Colonic mucosa (tissue), 4 donors: ENCODE measurements around the gene SLC9A2. TPM values are rescaled to one million over a fixed set of nuclear protein-coding genes. Genes with fewer than 3 reads are reported as not detected.
A peak's percentile ranks its signal among the peaks of the same experiment; 100 is the strongest.

Experiments
- DNase-seq: peaks from one replicate; pipeline ENCODE4 v3.0.0-alpha.2; 2020
- H3K27ac ChIP-seq: fragments of 200-600 bp; one replicate; pipeline ENCODE4 v1.8.0; 2021
- H3K27me3 ChIP-seq: fragments of 200-600 bp; one replicate; pipeline ENCODE4 v1.8.0; 2021
- H3K36me3 ChIP-seq: fragments of 200-600 bp; one replicate; pipeline ENCODE4 v1.8.0; 2021
- H3K4me1 ChIP-seq: fragments of 200-600 bp; one replicate; pipeline ENCODE4 v1.8.0; 2021; ENCODE audit warnings: mild to moderate bottlenecking
- H3K4me3 ChIP-seq: fragments of 200-600 bp; one replicate; pipeline ENCODE4 v1.8.0; 2021
- H3K9ac ChIP-seq, 2 donors: one replicate each; pipeline ENCODE4 v1.7.0; 2013; ENCODE audit warnings: control low read depth in 2 of 2, low read depth in 2 of 2, low read length in 2 of 2
- H3K9me3 ChIP-seq: fragments of 200-600 bp; one replicate; pipeline ENCODE4 v1.8.0; 2021
- CTCF ChIP-seq: fragments of 200-600 bp; IDR thresholded peaks from one replicate; pipeline ENCODE4 v1.8.0; 2022; ENCODE audit warnings: antibody characterized with exemption, mild to moderate bottlenecking
- intact Hi-C: fragments of 100-400 bp; cut with DNase I; formaldehyde crosslinking; loops from one replicate; pipeline ENCODE4 v1.14.1; 2022
- total RNA-seq, 2 donors: library from RNA; stranded (reverse); fragmentation: NEBNext Ultra II Directional in 1 of 2; extraction: Animal tissue kit (Norgen Biotek cat#: 25700) in 1 of 2; gene quantifications; one replicate each; pipeline ENCODE4 v1.2.1, GENCODE V29; 2021
- donor health status: healthy.
- donor health status: DM: no; HTN: no; CAD: no.
- donor health status: DM: no; HTN: no; CAD: no.

The SLC9A2 gene
- total RNA-seq, 2 donors from 2014 or later = 58.4 to 76.2 TPM

- Histone ChIP-seq H3K4me1 (no peaks in the 10 kb centered on the region), H3K4me3 (peak overlapping the region; percentile 63), H3K36me3 (no peaks in the 10 kb centered on the region), H3K27ac (peak overlapping the region; percentile 87), H3K9me3 (no peaks in the 10 kb centered on the region), H3K9ac (peak overlapping the region; percentile 82 to 88), H3K27me3 (no peaks in the 10 kb centered on the region)
- intact Hi-C loops = no loop called here
- DNase-seq = peak; percentile 89
- TF ChIP-seq CTCF = no peak
Measured at GRCh38 chr2:102620332-102620731, 979 bp downstream of the SLC9A2 start.

- TF ChIP-seq CTCF = no peak
- DNase-seq = no peak
- peak overlapping the region; percentile 87 for H3K27ac ChIP-seq
- no peaks in the 10 kb centered on the region for H3K36me3 ChIP-seq
- peak overlapping the region; percentile 63 for H3K4me3 ChIP-seq
- no peaks in the 10 kb centered on the region for H3K9me3 ChIP-seq
- intact Hi-C loops = no loop called here
- H3K9ac ChIP-seq = peak overlapping the region in 1 of 2 donors; percentile 69
- H3K27me3 ChIP-seq = no peaks in the 10 kb centered on the region
- H3K4me1 ChIP-seq = no peaks in the 10 kb centered on the region
Measured at GRCh38 chr2:102621630-102622029, 2.3 kb downstream of the SLC9A2 start.

GRCh38 chr2:102622646-102623045 lies 3.3 kb downstream of the SLC9A2 start:
- H3K27ac ChIP-seq = peak overlapping the region; percentile 87
- peak overlapping the region in 1 of 2 donors; percentile 69 for H3K9ac ChIP-seq
- peak overlapping the region; percentile 2 for H3K4me3 ChIP-seq
- intact Hi-C loops = no loop called here
- H3K27me3 ChIP-seq = no peaks in the 10 kb centered on the region
- H3K4me1 ChIP-seq = no peaks in the 10 kb centered on the region
- H3K9me3 ChIP-seq = no peaks in the 10 kb centered on the region
- no peaks in the 10 kb centered on the region for H3K36me3 ChIP-seq
- DNase-seq = peak; percentile 64
- no peak for TF ChIP-seq CTCF

- intact Hi-C loops = no loop called here
- no peaks in the 10 kb centered on the region for H3K36me3 ChIP-seq
Measured at GRCh38 chr2:102630458-102630857, 11.1 kb downstream of the SLC9A2 start.

GRCh38 chr2:102632380-102633175 lies 13.2 kb downstream of the SLC9A2 start:
- no peaks in the 10 kb centered on the region for H3K9me3 ChIP-seq
- no peak for TF ChIP-seq CTCF
- no peak overlapping the region for H3K4me3 ChIP-seq
- H3K9ac ChIP-seq = no peak overlapping the region
- H3K4me1 ChIP-seq = peaks cover 1% of the 10 kb centered on the region
- no peaks in the 10 kb centered on the region for H3K27me3 ChIP-seq
- no peak for DNase-seq
- intact Hi-C loops = no loop called here
- H3K27ac ChIP-seq = peak overlapping the region; percentile 92
- no peaks in the 10 kb centered on the region for H3K36me3 ChIP-seq

More at GRCh38 chr2:102630458-102630857, 11.1 kb downstream of the SLC9A2 start:
- H3K27ac ChIP-seq = no peak overlapping the region
- H3K4me1 ChIP-seq = no peaks in the 10 kb centered on the region
- no peak for TF ChIP-seq CTCF
- DNase-seq = no peak
- H3K9ac ChIP-seq = no peak overlapping the region
- H3K4me3 ChIP-seq = no peak overlapping the region
- H3K27me3 ChIP-seq = no peaks in the 10 kb centered on the region
- H3K9me3 ChIP-seq = no peaks in the 10 kb centered on the region
